Ramos (cell line): ENCODE measurements around the gene EML6.
"Not testable (repeated sequence)": the region's sequence is repeated elsewhere in the genome, so short reads cannot be mapped to it uniquely, and the experiment has no call there.

Source experiments
- in situ Hi-C: fragments of 300-500 bp; cut with MboI; formaldehyde crosslinking; loops from one replicate; pipeline ENCODE4 v1.14.3; 2022; ENCODE audit warnings: low sequenced_read_pairs; ENCODE audit not compliant: unreplicated experiment

Gene EML6

GRCh38 chr2:54866868-54867267 lies 143.4 kb downstream of the EML6 start:
- in situ Hi-C loops: no loop called here

DNA sequence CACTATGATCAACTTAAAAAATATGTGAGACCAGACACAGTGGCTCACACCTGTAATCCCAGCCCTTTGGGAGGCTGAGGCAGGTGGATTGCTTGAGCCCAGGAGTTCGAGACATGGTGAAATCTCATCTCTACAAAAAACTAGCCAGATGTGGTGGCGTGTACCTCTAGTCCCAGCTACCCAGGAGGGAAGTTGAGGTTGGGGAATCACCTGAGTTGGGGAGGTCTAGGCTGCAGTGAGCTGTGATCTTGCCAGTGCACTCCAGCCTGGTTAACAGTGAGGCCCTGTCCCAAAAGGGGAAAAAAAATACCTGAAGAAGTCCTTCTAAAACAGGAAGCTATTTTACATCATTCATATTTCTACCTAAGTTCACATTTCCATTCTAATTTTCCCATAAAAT lies 144.0 kb downstream of the EML6 start:
- in situ Hi-C loops: no loop called here

- in situ Hi-C loops: no loop called here
Measured at GRCh38 chr2:54871457-54872107, 148.1 kb downstream of the EML6 start.

GRCh38 chr2:54872780-54873179 lies 149.3 kb downstream of the EML6 start:
- in situ Hi-C loops: no loop called here

GRCh38 chr2:54873236-54873635 lies 149.8 kb downstream of the EML6 start:
- in situ Hi-C loops: not testable (repeated sequence)

DNA sequence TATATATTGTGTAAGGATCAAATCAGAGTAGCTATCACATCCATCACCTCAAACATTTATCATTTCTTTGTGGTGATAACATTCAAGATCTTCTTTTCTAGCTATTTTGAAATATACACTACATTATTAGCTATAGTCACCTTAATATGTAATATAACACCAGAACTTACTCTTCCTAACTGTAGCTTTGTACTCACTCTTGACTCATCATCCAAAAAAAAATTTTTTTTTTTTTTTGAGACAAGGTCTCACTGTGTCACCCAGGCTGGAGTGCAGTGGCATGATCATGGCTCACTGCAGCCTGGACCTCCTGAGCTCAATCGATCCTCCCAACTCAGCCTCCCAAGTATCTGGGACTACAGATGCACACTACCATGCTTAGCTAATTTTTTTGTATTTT lies 153.3 kb downstream of the EML6 start:
- in situ Hi-C loops: no loop called here

DNA sequence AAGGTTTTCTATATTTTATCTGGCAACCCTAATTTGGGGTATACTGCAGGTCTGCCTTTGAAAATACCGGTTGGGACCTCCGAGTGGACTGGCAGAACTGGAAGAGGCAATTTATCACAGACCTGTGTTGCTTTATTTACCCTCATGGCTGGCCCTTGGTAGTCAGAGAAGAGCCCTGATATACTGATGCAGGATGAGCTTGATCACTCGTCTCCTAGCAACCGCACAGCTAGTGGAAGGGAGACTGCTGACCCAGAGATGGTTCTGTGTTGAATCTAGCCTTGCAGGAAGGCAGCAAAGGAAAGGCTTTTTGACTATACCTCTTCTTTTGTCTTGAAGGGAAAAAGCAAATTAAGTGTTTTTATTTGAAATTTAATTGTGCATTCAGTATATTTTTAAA lies 154.7 kb downstream of the EML6 start:
- in situ Hi-C loops: no loop called here

- in situ Hi-C loops: no loop called here
Measured at GRCh38 chr2:54879032-54879431, 155.6 kb downstream of the EML6 start.

- in situ Hi-C loops: no loop called here
Measured at GRCh38 chr2:54879598-54880332, 156.3 kb downstream of the EML6 start.

DNA sequence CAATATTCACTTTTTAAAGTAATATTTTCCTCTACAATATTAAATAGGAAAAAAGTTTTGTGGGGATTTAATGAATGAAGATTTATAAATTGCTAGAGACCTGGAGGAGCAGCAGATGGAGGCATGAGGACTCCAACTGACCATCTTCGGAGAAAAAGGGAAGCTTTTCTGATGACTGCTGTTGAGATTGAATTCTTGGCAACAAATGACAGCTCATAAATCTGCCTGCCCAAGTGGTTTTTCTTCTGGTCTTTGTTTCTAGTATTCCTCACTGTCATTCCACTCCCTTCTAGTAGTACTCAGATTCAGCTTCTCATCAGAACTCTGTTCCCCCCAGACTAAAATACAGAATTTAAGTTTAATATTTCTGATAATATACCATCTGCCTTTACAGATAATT lies 157.0 kb downstream of the EML6 start:
- in situ Hi-C loops: no loop called here

- in situ Hi-C loops: no loop called here
Measured at GRCh38 chr2:54881759-54882158, 158.3 kb downstream of the EML6 start.

- in situ Hi-C loops: no loop called here
Measured at GRCh38 chr2:54885891-54886290, 162.4 kb downstream of the EML6 start.

- in situ Hi-C loops: no loop called here
Measured at GRCh38 chr2:54887850-54888545, 164.5 kb downstream of the EML6 start.

DNA sequence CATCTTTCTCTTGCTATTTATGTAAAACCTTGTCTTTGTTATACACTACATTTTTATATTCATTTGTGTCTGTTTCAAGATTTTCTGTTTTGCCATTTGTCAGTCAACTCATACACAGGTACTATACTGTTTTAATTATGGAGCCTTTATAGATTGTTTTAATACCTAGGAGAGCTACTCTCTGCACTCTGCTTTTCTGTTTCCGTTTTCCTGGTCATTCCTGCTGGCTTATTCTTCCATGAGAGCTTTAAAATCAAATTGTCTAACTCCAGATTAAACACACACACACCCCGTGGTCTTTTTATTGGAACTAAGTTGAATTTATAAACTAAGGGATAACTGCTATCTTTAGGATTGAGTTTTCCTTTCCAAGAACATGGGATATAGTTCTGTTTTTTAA lies 165.6 kb downstream of the EML6 start:
- in situ Hi-C loops: no loop called here

- in situ Hi-C loops: no loop called here
Measured at GRCh38 chr2:54891909-54892308, 168.4 kb downstream of the EML6 start.

- in situ Hi-C loops: no loop called here
Measured at GRCh38 chr2:54894467-54894866, 171.0 kb downstream of the EML6 start.

DNA sequence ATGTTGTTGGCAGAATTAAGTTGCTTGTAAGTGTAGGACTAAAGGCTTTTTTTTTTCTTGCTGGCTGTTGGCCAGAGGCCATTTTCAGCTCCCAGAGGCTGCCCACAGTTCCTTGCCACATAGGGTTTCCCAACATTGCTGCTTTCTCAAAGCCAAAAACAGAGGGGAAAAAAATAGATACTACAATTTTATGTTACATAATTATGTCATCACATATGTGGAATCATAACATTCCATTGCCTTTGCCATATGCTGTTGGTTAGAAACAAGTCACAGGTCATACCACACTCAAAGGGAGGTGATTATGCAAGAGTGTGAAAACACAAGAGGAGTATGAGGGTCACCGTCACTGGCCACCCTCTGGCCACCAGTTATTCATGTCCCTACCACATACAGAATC lies 172.3 kb downstream of the EML6 start:
- in situ Hi-C loops: no loop called here

- in situ Hi-C loops: no loop called here
Measured at GRCh38 chr2:54897420-54898310, 174.2 kb downstream of the EML6 start.

DNA sequence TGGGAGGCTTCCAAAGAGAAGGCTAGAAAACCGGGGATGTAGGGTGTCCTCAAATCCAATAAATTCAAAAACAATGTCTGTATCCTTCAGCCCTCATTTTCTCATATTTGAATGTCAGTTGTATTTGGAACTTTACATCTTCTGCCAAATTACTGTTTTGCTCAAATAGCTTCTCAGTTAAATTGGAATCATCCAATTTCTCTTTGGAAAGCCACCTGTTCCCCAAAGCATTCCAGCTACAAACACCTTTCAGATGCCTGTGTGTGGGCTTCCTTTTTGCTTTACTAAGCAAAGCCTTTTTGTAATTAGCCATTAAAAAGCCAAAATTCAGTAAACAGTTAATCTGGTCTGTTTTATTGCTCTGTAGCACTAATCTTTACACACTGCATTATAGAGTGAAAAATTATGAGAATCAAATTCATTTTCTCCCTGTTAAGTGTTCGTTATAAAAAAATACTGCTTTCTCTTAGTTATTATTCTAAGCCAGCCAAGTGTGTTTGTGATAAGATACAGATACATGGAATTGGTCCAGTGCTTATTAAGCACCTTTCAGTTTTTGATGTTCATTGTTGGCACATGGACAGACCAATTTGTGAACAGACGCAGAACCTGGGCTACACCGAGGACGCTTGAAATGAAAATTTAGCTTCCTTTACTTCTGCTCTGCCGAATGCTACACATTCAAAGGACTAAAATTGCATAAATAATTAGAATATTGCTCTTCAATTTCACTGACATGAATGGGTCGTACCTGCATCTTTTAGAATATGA lies 175.2 kb downstream of the EML6 start:
- in situ Hi-C loops: no loop called here
